ENCODE results near the gene WFDC11. TPM values are rescaled to one million over a fixed set of nuclear protein-coding genes. Genes with fewer than 3 reads are reported as not detected.

WFDC11 gene
- total RNA-seq, 2 donors from 2014 or later: not detected

- no peaks in the 10 kb centered on the region for H3K36me3 Mint-ChIP-seq
These were observed 30.4 kb downstream of the WFDC11 start for GRCh38 chr20:45639687-45640086.

DNA sequence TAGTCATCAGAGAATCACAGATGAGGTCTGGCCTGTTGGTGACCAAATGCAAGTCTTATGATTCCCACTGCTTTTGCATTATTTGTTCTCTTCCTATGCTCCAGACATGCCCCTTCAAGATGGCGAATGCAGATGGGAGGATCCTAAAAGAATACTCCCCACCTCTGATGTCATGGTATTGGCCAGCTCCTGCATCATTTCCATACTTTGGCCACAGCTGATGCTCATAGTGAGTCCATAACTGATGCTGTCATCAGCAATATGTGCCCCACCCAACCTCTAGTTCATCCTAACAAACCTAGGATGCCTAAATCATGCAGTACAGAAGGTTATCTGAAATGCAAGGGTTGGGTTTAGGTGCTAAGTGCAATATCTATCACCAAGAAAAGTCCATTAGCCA lies 33.5 kb downstream of the WFDC11 start:
- Mint-ChIP-seq H3K36me3 (no peaks in the 10 kb centered on the region), H3K27ac (no peak overlapping the region), H3K9me3 (no peaks in the 10 kb centered on the region)
- ATAC-seq: no peak
- no peak for DNase-seq (ENCODE audit: low spot score in 2 of 2)

More at GRCh38 chr20:45639687-45640086, 30.4 kb downstream of the WFDC11 start:
- DNase-seq (ENCODE audit: low spot score in 2 of 2) (no peak), ATAC-seq (no peak)
- Mint-ChIP-seq H3K9me3 (no peaks in the 10 kb centered on the region), H3K27ac (no peak overlapping the region)

DNA sequence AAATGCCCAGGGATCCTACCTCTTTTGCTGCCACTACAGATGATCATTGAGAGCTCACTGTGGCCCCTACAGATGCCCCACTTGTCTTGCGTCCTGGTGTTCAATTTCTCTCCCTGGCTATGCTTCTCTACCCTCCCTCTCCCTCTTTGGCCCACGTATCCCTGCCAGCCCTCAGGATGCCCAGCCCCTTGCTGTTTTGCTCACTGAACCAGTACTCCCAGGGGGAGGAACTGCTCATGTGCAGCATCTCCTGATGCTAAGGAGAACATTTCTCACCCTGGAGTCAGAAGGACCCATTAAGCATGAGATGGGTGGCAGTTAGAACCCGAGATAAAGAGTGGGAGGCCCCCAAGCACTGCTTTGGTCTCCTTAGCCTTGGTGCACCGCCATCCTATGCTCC lies 38.9 kb downstream of the WFDC11 start, which contains the start of gene WFDC9:
WFDC9 (minus strand) TSS at position 101 of the 400 bp plus-strand sequence. CDS start 21,103 bp downstream, outside the sequence.
- H3K9me3 Mint-ChIP-seq: no peaks in the 10 kb centered on the region
- DNase-seq (ENCODE audit: low spot score in 2 of 2): no peak
- H3K36me3 Mint-ChIP-seq: no peaks in the 10 kb centered on the region
- no peak for ATAC-seq
- H3K27ac Mint-ChIP-seq: no peak within 1 kb of the TSS

GRCh38 chr20:45630371-45630770 lies 39.7 kb downstream of the WFDC11 start:
- no peak overlapping the region for H3K27ac Mint-ChIP-seq
- no peak for DNase-seq (ENCODE audit: low spot score in 2 of 2)
- H3K36me3 Mint-ChIP-seq: no peaks in the 10 kb centered on the region
- H3K9me3 Mint-ChIP-seq: no peaks in the 10 kb centered on the region
- no peak for ATAC-seq

DNA sequence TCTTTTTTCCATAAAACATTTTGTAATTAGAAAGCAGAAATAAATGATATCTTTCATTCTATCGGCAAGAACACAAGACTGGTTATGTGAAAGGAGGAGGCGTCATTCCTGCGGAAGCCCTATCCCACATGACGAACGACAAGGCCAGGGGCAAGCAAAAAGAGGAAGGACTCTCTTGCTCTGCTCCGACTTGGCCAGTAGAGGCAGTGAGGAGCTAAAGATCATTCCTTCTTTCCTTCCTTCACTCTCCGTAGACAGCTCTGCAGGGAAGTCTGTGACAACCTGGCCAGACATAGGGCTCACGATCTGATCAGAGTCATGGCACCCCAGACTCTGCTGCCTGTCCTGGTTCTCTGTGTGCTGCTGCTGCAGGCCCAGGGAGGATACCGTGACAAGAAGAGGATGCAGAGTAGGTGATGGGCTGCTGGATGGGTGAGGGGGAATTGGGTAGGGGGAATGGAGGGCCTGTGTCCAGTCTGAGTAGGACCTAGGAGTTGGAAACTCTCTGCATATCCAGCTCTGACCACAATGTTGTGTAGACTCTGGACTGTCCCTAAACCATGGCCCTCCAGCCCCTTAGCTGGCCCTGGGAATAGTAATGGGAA lies 40.4 kb downstream of the WFDC11 start, which contains the start of gene WFDC10A:
WFDC10A (plus strand) TSS at position 244 of the 605 bp plus-strand sequence; CDS start at position 319, 75 bp downstream.
- no peaks in the 10 kb centered on the region for H3K36me3 Mint-ChIP-seq
- no peaks in the 10 kb centered on the region for H3K9me3 Mint-ChIP-seq
- peak; percentile 76 to 84 for ATAC-seq
- DNase-seq (ENCODE audit: low spot score in 2 of 2): peak in 1 of 2 donors; percentile 18
- no peak within 1 kb of the TSS for H3K27ac Mint-ChIP-seq

GRCh38 chr20:45626540-45626939 lies 43.5 kb downstream of the WFDC11 start:
- ATAC-seq: no peak
- Mint-ChIP-seq H3K9me3 (peaks cover 0 to under 1% of the 10 kb centered on the region in 2 donors), H3K27ac (no peak overlapping the region), H3K36me3 (no peaks in the 10 kb centered on the region)
- DNase-seq (ENCODE audit: low spot score in 2 of 2): no peak

GRCh38 chr20:45621593-45621992 lies 48.4 kb downstream of the WFDC11 start:
- no peaks in the 10 kb centered on the region for H3K36me3 Mint-ChIP-seq
- peaks cover 0 to 6% of the 10 kb centered on the region in 2 donors for H3K9me3 Mint-ChIP-seq
- H3K27ac Mint-ChIP-seq: no peak overlapping the region
- no peak for ATAC-seq
- DNase-seq (ENCODE audit: low spot score in 2 of 2): no peak

DNA sequence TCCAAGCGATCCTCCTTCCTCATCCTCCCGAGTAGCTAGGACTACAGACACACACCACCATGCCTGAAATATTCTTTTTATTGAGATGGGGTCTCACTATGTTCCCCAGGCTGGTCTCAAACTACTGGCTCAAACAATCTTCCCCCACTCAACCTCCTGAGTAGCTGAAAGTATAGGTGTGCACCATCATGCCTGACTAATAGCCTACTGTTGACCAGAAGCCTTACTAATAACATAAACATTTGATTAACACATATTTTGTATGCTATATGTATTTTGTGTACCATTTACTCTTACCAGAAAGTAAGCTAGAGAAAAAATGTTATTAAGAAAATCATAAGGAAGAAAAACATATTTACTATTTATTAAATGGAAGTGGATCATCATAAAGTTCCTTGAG lies 52.4 kb downstream of the WFDC11 start:
- H3K36me3 Mint-ChIP-seq: no peaks in the 10 kb centered on the region
- no peak overlapping the region for H3K27ac Mint-ChIP-seq
- ATAC-seq (no peak), DNase-seq (ENCODE audit: low spot score in 2 of 2) (no peak)
- peaks cover 0 to 6% of the 10 kb centered on the region in 2 donors for H3K9me3 Mint-ChIP-seq

GRCh38 chr20:45612314-45612713 lies 57.7 kb downstream of the WFDC11 start:
- DNase-seq (ENCODE audit: low spot score in 2 of 2): no peak
- peaks cover 3 to 11% of the 10 kb centered on the region in 2 donors for H3K9me3 Mint-ChIP-seq
- H3K36me3 Mint-ChIP-seq: peaks cover 4 to 11% of the 10 kb centered on the region in 2 donors
- H3K27ac Mint-ChIP-seq: no peak overlapping the region
- ATAC-seq: no peak

DNA sequence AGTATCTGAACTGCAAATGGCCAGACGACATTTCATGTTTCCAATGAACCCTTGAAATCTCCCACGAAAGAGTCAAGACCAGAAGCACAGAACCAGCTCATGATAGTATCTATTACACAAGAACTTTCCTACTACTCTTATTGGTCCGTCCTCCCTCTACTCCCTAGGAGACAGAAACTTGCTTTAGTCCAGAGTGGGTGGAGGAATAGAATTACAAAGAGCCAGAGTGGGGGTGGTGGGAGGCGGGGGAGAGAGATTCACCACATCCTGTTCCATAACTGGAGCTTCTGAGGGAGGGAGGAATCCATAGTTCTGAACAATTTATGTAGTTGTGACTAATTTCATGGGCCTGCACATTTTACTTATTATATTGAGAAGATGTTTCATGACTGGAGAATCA lies 59.0 kb downstream of the WFDC11 start:
- peaks cover 9 to 14% of the 10 kb centered on the region in 2 donors for H3K9me3 Mint-ChIP-seq
- DNase-seq (ENCODE audit: low spot score in 2 of 2): peak in 1 of 2 donors; percentile 42
- H3K27ac Mint-ChIP-seq: no peak overlapping the region
- ATAC-seq: peak; percentile 94 to 98
- peaks cover 7 to 19% of the 10 kb centered on the region in 2 donors for H3K36me3 Mint-ChIP-seq

DNA sequence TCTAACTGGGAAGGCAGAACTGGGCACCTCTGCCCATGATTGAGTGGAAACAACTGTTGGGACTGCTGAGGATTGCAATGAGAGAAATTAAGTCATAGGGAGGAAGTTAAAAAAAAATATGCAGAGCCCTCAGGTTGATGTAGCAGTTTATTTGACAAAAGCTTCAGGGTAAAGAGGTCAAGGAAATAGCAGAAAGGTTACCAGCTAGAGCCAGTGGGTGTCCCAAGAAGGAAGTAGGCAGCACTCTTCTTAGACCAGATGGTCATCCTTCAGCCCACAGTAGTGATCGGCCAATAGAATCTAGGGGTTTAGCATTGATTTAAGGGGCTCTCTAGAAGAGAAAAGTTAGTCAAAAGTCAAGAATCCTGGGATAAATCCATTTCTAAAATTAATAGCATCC lies 62.2 kb downstream of the WFDC11 start:
- Mint-ChIP-seq H3K36me3 (peaks cover 7 to 28% of the 10 kb centered on the region in 2 donors), H3K9me3 (peaks cover 15 to 22% of the 10 kb centered on the region in 2 donors), H3K27ac (no peak overlapping the region)
- ATAC-seq (no peak), DNase-seq (ENCODE audit: low spot score in 2 of 2) (no peak)

Other genes starting within 250 kb of the WFDC11 start
- gene WFDC2, start 200.5 kb downstream of the WFDC11 start, total RNA-seq: 1 to 10 TPM; 1.2 to 2.5 TPM
- not detected for gene SPINT3, start 154.6 kb downstream of the WFDC11 start, total RNA-seq
- gene WFDC6, start 130.8 kb downstream of the WFDC11 start, total RNA-seq: not detected
- gene EPPIN, start 122.8 kb downstream of the WFDC11 start, total RNA-seq: not detected
- gene WFDC8, start 91.0 kb downstream of the WFDC11 start, total RNA-seq: not detected
- gene WFDC10A, start 40.5 kb downstream of the WFDC11 start, total RNA-seq: not detected
- not detected for gene WFDC9, start 39.0 kb downstream of the WFDC11 start, total RNA-seq
- not detected for gene WFDC13, start 31.8 kb upstream of the WFDC11 start, total RNA-seq
- gene WFDC10B, start 34.8 kb upstream of the WFDC11 start, total RNA-seq: not detected
- gene SPINT4, start 52.1 kb upstream of the WFDC11 start, total RNA-seq: not detected
- gene WFDC3, start 121.6 kb upstream of the WFDC11 start, total RNA-seq: under 1 TPM; 0.31 to 0.34 TPM
- 10 to 100 TPM; 23.2 to 24.4 TPM for gene DNTTIP1, start 121.7 kb upstream of the WFDC11 start, total RNA-seq
- gene UBE2C, start 142.4 kb upstream of the WFDC11 start, total RNA-seq: 100 to 1,000 TPM; 200 to 371 TPM
- gene TNNC2, start 157.1 kb upstream of the WFDC11 start, total RNA-seq: not detected
- gene SNX21, start 163.6 kb upstream of the WFDC11 start, total RNA-seq: 1 to 10 TPM; 2.1 to 2.5 TPM
- gene ACOT8, start 187.2 kb upstream of the WFDC11 start, total RNA-seq: 10 to 100 TPM; 29.1 to 31.3 TPM
- 1 to 10 TPM; 5.7 to 8.4 TPM for gene ZSWIM3, start 187.4 kb upstream of the WFDC11 start, total RNA-seq
- gene ZSWIM1, start 211.0 kb upstream of the WFDC11 start, total RNA-seq: 10 to 100 TPM; 11.3 to 11.9 TPM
- 1 to 10 TPM in 1 of 2 donors, under 1 TPM in 1; 0.64 to 1.8 TPM for gene SPATA25, start 217.4 kb upstream of the WFDC11 start, total RNA-seq
- 1 to 10 TPM; 1.5 to 3.4 TPM for gene NEURL2, start 221.0 kb upstream of the WFDC11 start, total RNA-seq
- 10 to 100 TPM; 55.6 to 98.5 TPM for gene CTSA, start 221.1 kb upstream of the WFDC11 start, total RNA-seq
- gene PLTP, start 241.9 kb upstream of the WFDC11 start, total RNA-seq: 10 to 100 TPM; 11.0 to 12.9 TPM